PC-3 (cell line): Measurements from ENCODE around the gene CYP26A1.

Experiments used
- EZH2 ChIP-seq: fragments of 300-600 bp; sonication (generic); IDR thresholded peaks from one replicate; pipeline ENCODE4 v1.6.1; 2017; ENCODE audit warnings: antibody characterized with exemption, mild to moderate bottlenecking, low read length; ENCODE audit not compliant: unreplicated experiment
- EZH2phosphoT487 ChIP-seq: fragments of 300-600 bp; sonication (generic); IDR thresholded peaks from 2 replicates; pipeline ENCODE4 v1.6.1; 2018; ENCODE audit warnings: mild to moderate bottlenecking, antibody characterized with exemption, low read length, borderline replicate concordance
- TF ChIP-seq, protein P1 (sequence below): fragments of 300-600 bp; sonication (generic); conservative IDR thresholded peaks from 2 replicates; pipeline ENCODE4 v1.5.1; 2017; ENCODE audit warnings: antibody characterized with exemption, low read depth, mild to moderate bottlenecking, low read length

DNA sequence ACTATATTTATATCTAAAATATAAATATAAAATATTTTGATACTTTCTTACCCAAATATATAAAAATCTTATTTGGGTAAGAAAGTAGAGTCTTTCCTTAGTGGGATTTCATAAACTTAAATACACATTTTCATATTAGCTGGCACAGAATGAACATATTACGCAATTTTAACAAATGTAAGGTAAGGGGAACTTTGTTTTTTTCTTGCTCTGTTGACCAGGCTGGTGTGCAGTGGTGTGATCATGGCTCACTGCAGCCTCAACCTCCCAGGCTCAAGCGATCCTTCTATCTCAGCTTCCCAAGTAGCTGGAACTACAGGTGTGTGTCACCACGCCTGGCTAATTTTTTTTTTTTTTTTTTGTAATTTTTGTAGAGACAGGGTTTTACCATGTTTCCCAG lies 18.3 kb downstream of the CYP26A1 start:
- TF ChIP-seq, protein P1, sequence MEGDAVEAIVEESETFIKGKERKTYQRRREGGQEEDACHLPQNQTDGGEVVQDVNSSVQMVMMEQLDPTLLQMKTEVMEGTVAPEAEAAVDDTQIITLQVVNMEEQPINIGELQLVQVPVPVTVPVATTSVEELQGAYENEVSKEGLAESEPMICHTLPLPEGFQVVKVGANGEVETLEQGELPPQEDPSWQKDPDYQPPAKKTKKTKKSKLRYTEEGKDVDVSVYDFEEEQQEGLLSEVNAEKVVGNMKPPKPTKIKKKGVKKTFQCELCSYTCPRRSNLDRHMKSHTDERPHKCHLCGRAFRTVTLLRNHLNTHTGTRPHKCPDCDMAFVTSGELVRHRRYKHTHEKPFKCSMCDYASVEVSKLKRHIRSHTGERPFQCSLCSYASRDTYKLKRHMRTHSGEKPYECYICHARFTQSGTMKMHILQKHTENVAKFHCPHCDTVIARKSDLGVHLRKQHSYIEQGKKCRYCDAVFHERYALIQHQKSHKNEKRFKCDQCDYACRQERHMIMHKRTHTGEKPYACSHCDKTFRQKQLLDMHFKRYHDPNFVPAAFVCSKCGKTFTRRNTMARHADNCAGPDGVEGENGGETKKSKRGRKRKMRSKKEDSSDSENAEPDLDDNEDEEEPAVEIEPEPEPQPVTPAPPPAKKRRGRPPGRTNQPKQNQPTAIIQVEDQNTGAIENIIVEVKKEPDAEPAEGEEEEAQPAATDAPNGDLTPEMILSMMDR = no peak
- TF ChIP-seq EZH2 (no peak), EZH2phosphoT487 (no peak)
